NB4 (cell line): ENCODE data around the gene SEMA5B.

Experiments used
- POLR2A ChIP-seq: IDR thresholded peaks from 2 replicates; pipeline ENCODE4 v1.6.1; 2011; ENCODE audit warnings: mild to moderate bottlenecking; ENCODE audit not compliant: insufficient read length; ENCODE audit errors: extremely low read depth
- TF ChIP-seq, protein P1 (sequence below): IDR thresholded peaks from one replicate; pipeline ENCODE4 v1.5.1; 2012; ENCODE audit warnings: low read depth, low read length
- TF ChIP-seq, protein P2 (sequence below): IDR thresholded peaks from 2 replicates; pipeline ENCODE4 v1.6.1; 2011; ENCODE audit warnings: low read depth, low read length

DNA sequence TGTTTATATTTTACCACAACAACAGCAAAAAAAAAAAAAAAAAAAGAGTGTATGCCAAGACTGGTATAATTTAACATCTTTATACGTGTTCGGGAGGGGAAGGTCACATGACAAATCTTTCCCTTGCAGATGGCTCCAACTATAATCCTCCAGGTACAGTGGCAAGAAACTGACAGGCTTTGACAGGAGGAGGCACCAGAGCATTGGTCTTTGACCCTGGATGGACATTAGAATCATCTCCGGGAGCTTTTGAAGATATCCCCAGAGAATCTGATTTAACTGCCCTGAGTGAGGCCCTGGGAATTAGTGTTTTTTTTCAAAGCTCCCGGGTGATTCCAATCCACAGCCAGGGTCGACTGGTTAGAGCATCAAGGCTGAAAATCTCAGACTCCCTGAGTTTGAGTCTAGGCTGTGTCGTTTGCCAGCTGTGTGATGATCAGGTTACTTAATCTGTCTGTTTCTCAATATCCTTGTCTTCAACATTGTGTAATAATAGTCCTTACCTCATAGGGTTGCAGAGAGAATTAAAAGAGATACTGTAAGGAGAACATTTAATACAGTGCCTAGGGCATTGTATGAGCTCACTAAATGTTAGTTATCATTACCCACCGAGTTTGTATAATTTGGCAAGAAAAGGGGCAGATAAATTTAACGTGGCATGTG lies 8.9 kb upstream of the SEMA5B start:
- TF ChIP-seq, protein P1, sequence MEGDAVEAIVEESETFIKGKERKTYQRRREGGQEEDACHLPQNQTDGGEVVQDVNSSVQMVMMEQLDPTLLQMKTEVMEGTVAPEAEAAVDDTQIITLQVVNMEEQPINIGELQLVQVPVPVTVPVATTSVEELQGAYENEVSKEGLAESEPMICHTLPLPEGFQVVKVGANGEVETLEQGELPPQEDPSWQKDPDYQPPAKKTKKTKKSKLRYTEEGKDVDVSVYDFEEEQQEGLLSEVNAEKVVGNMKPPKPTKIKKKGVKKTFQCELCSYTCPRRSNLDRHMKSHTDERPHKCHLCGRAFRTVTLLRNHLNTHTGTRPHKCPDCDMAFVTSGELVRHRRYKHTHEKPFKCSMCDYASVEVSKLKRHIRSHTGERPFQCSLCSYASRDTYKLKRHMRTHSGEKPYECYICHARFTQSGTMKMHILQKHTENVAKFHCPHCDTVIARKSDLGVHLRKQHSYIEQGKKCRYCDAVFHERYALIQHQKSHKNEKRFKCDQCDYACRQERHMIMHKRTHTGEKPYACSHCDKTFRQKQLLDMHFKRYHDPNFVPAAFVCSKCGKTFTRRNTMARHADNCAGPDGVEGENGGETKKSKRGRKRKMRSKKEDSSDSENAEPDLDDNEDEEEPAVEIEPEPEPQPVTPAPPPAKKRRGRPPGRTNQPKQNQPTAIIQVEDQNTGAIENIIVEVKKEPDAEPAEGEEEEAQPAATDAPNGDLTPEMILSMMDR, result no peak
- TF ChIP-seq, protein P2, sequence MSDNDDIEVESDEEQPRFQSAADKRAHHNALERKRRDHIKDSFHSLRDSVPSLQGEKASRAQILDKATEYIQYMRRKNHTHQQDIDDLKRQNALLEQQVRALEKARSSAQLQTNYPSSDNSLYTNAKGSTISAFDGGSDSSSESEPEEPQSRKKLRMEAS, result no peak
- TF ChIP-seq POLR2A, result no peak
